Activated T-helper 1 cell treated with anti-CD3 and anti-CD28 coated beads, Interleukin-2, amount 50 U/mL, for 16 hours (primary cell): ENCODE results near the gene CDCA4.

Experiments
- DNase-seq, 2 donors: peaks; one replicate each; pipeline ENCODE4 v3.0.0-alpha.2; 2020; ENCODE audit warnings: low read depth in 1 of 2, low spot score in 1 of 2

Gene CDCA4

DNA sequence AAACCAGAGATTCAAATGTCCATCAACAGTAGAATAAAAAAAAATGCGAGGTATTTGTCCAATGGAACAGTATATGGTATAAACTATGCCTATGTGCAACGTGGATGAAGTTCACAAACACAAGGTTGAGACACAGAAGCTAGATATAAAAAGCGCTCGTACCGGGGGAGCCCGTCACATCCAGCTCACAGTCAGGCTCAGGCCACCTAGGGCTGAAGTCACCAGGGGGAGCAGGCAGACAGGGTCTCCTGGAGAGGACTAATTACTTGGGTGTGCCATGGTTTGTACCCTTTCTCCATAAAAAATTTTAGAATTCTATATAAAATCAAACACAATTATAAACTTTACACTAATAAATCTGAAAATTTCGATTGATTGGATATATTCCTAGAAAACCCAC is 56.3 kb downstream of the CDCA4 start:
- DNase-seq = no peak
